Superior temporal gyrus (tissue), 1 donor: Measurements from ENCODE around the gene USP7.

Experiments used
- DNase-seq: peaks from one replicate; pipeline ENCODE4 v3.0.0-alpha.2; 2016; ENCODE audit errors: extremely low spot score

The USP7 gene

GRCh38 chr16:8861563-8862308, 102.0 kb downstream of the USP7 start:
- no peak for DNase-seq

- DNase-seq = no peak
Measured at GRCh38 chr16:8859913-8860881, 103.5 kb downstream of the USP7 start.

- no peak for DNase-seq
Measured at GRCh38 chr16:8858994-8859912, 104.5 kb downstream of the USP7 start.

- no peak for DNase-seq
Measured at GRCh38 chr16:8855972-8856371, 107.7 kb downstream of the USP7 start.

GRCh38 chr16:8855051-8855786, 108.5 kb downstream of the USP7 start:
- DNase-seq = no peak

- no peak for DNase-seq
Measured at GRCh38 chr16:8854298-8854948, 109.3 kb downstream of the USP7 start.

- no peak for DNase-seq
Measured at GRCh38 chr16:8853611-8854010, 110.1 kb downstream of the USP7 start.

GRCh38 chr16:8853150-8853549, 110.6 kb downstream of the USP7 start:
- DNase-seq = no peak

GRCh38 chr16:8852534-8852933, 111.2 kb downstream of the USP7 start:
- DNase-seq = no peak

GRCh38 chr16:8851761-8852403, 111.8 kb downstream of the USP7 start:
- no peak for DNase-seq

GRCh38 chr16:8850279-8850885, 113.3 kb downstream of the USP7 start:
- DNase-seq = no peak

GRCh38 chr16:8849411-8850011, 114.2 kb downstream of the USP7 start:
- no peak for DNase-seq

- no peak for DNase-seq
Measured at GRCh38 chr16:8848939-8849391, 114.7 kb downstream of the USP7 start.

GRCh38 chr16:8848231-8848938, 115.3 kb downstream of the USP7 start:
- DNase-seq = no peak

- no peak for DNase-seq
Measured at GRCh38 chr16:8847623-8848022, 116.1 kb downstream of the USP7 start.

GRCh38 chr16:8847145-8847544, 116.6 kb downstream of the USP7 start:
- DNase-seq = no peak

- DNase-seq = no peak
Measured at GRCh38 chr16:8846401-8846932, 117.2 kb downstream of the USP7 start.

GRCh38 chr16:8845699-8846298, 117.9 kb downstream of the USP7 start:
- DNase-seq = no peak
